H9 (cell line): ENCODE results near the gene EMC9. TPM values are rescaled to one million over a fixed set of nuclear protein-coding genes. Genes with fewer than 3 reads are reported as not detected.

Experiments used
- DNase-seq: peaks from one replicate; pipeline ENCODE4 v3.0.0-alpha.2; 2017
- H2AFZ ChIP-seq: one replicate; pipeline ENCODE4 v1.6.1; 2013; ENCODE audit warnings: mild to moderate bottlenecking, low read length, control low read depth, moderate library complexity
- H2AK5ac ChIP-seq: 2 replicates; pipeline ENCODE4 v1.6.1; 2013; ENCODE audit warnings: low read length, control low read depth, mixed read lengths; ENCODE audit not compliant: insufficient read length
- H2BK120ac ChIP-seq: one replicate; pipeline ENCODE4 v1.6.1; 2013; ENCODE audit warnings: low read depth, mild to moderate bottlenecking, low read length, control low read depth, inconsistent platforms; ENCODE audit not compliant: poor library complexity, severe bottlenecking
- H2BK12ac ChIP-seq: 2 replicates; pipeline ENCODE4 v1.6.1; 2013; ENCODE audit warnings: low read length, control low read depth, mixed read lengths, low read depth; ENCODE audit not compliant: insufficient read length
- H2BK15ac ChIP-seq: 2 replicates; pipeline ENCODE4 v1.6.1; 2013; ENCODE audit warnings: low read depth, low read length, control low read depth
- H2BK20ac ChIP-seq: one replicate; pipeline ENCODE4 v1.6.1; 2013; ENCODE audit warnings: low read depth, mild to moderate bottlenecking, low read length, control low read depth, inconsistent platforms; ENCODE audit not compliant: poor library complexity, severe bottlenecking
- H2BK5ac ChIP-seq: 2 replicates; pipeline ENCODE4 v1.6.1; 2013; ENCODE audit warnings: low read length, control low read depth, mixed read lengths; ENCODE audit not compliant: insufficient read length
- H3K14ac ChIP-seq: 2 replicates; pipeline ENCODE4 v1.6.1; 2013; ENCODE audit warnings: low read length, control low read depth; ENCODE audit not compliant: insufficient read depth
- H3K18ac ChIP-seq: 2 replicates; pipeline ENCODE4 v1.6.1; 2013; ENCODE audit warnings: low read depth, mild to moderate bottlenecking, mixed read lengths, low read length, control low read depth; ENCODE audit not compliant: insufficient read length
- H3K23ac ChIP-seq: 2 replicates; pipeline ENCODE4 v1.6.1; 2013; ENCODE audit warnings: low read length, control low read depth, mixed read lengths, low read depth; ENCODE audit not compliant: insufficient read length
- H3K23me2 ChIP-seq: 2 replicates; pipeline ENCODE4 v1.6.1; 2013; ENCODE audit warnings: low read depth, mild to moderate bottlenecking, mixed read lengths, low read length, control low read depth; ENCODE audit not compliant: insufficient read length, poor library complexity, severe bottlenecking
- H3K27ac ChIP-seq: 2 replicates; pipeline ENCODE4 v1.5.1; 2013; ENCODE audit warnings: low read length, control low read depth, mixed read lengths, low read depth; ENCODE audit not compliant: insufficient read length
- H3K27me3 ChIP-seq: 2 replicates; pipeline ENCODE4 v1.6.1; 2013; ENCODE audit warnings: low read length, control low read depth, inconsistent platforms; ENCODE audit not compliant: insufficient read depth
- H3K4ac ChIP-seq: 2 replicates; pipeline ENCODE4 v1.6.1; 2013; ENCODE audit warnings: low read depth, mild to moderate bottlenecking, control low read depth, inconsistent platforms, low read length, moderate library complexity
- H3K4me1 ChIP-seq: 2 replicates; pipeline ENCODE4 v1.6.1; 2013; ENCODE audit warnings: low read length, control low read depth, inconsistent platforms; ENCODE audit not compliant: insufficient read depth
- H3K4me2 ChIP-seq: 2 replicates; pipeline ENCODE4 v1.6.1; 2013; ENCODE audit warnings: low read length, control low read depth, mixed read lengths; ENCODE audit not compliant: insufficient read length, insufficient read depth
- H3K56ac ChIP-seq: 2 replicates; pipeline ENCODE4 v1.6.1; 2013; ENCODE audit warnings: low read depth, mild to moderate bottlenecking, mixed read lengths, low read length, control low read depth; ENCODE audit not compliant: insufficient read length
- H3K79me1 ChIP-seq: 2 replicates; pipeline ENCODE4 v1.6.1; 2013; ENCODE audit warnings: low read depth, mild to moderate bottlenecking, moderate library complexity, low read length, control low read depth, inconsistent platforms; ENCODE audit not compliant: insufficient read depth, poor library complexity, severe bottlenecking
- H3K79me2 ChIP-seq: 2 replicates; pipeline ENCODE4 v1.6.1; 2013; ENCODE audit warnings: low read length, control low read depth, inconsistent platforms; ENCODE audit not compliant: insufficient read depth
- H3K9ac ChIP-seq: 2 replicates; pipeline ENCODE4 v1.6.1; 2013; ENCODE audit warnings: low read length, control low read depth, mixed read lengths; ENCODE audit not compliant: insufficient read length; ENCODE audit errors: extremely low read depth
- H3K9me3 ChIP-seq: one replicate; pipeline ENCODE4 v1.6.1; 2013; ENCODE audit warnings: low read depth, low read length, inconsistent platforms; ENCODE audit not compliant: control insufficient read depth
- H3T11ph ChIP-seq: one replicate; pipeline ENCODE4 v1.6.1; 2013; ENCODE audit warnings: mild to moderate bottlenecking, low read length, control low read depth, inconsistent platforms
- H4K20me1 ChIP-seq: one replicate; pipeline ENCODE4 v1.6.1; 2013; ENCODE audit not compliant: control insufficient read depth, insufficient read length, insufficient read depth
- H4K5ac ChIP-seq: 2 replicates; pipeline ENCODE4 v1.6.1; 2013; ENCODE audit warnings: low read depth, mild to moderate bottlenecking, mixed read lengths, low read length, control low read depth; ENCODE audit not compliant: insufficient read length
- H4K8ac ChIP-seq: replicated peaks from 2 replicates; pipeline ENCODE4 v1.6.1; 2013; ENCODE audit warnings: low read length, control low read depth, mixed read lengths, low read depth; ENCODE audit not compliant: insufficient read length
- H4K91ac ChIP-seq: 2 replicates; pipeline ENCODE4 v1.6.1; 2013; ENCODE audit warnings: low read depth, mild to moderate bottlenecking, moderate library complexity, mixed read lengths, low read length, control low read depth; ENCODE audit not compliant: insufficient read length
- H3K27ac Mint-ChIP-seq, 3 experiments: 2 replicates in 2 of 3; 3 replicates in 1 of 3; pipeline ENCODE4 v1.8.0; 2020 to 2021; ENCODE audit warnings: mixed read lengths in 3 of 3, mild to moderate bottlenecking in 1 of 3, moderate library complexity in 1 of 3
- H3K27me3 Mint-ChIP-seq: 2 replicates; pipeline ENCODE4 v1.8.0; 2021; ENCODE audit warnings: low read depth, mild to moderate bottlenecking, moderate library complexity, mixed read lengths
- H3K36me3 Mint-ChIP-seq, 3 experiments: 2 replicates in 2 of 3; 3 replicates in 1 of 3; pipeline ENCODE4 v1.8.0; 2020 to 2021; ENCODE audit warnings: low read depth in 3 of 3, mixed read lengths in 3 of 3; ENCODE audit not compliant: insufficient read depth in 1 of 3
- H3K4me1 Mint-ChIP-seq, 2 experiments: 2 replicates each; pipeline ENCODE4 v1.8.0; 2020; ENCODE audit warnings: mixed read lengths in 2 of 2
- H3K4me3 Mint-ChIP-seq, 2 experiments: 2 replicates in 1 of 2; 3 replicates in 1 of 2; pipeline ENCODE4 v1.8.0; 2020 to 2021; ENCODE audit warnings: mild to moderate bottlenecking in 2 of 2, mixed read lengths in 2 of 2, moderate library complexity in 1 of 2
- H3K9me3 Mint-ChIP-seq, 2 experiments: 2 replicates in 1 of 2; 3 replicates in 1 of 2; pipeline ENCODE4 v1.8.0; 2020; ENCODE audit warnings: mild to moderate bottlenecking in 2 of 2, mixed read lengths in 2 of 2, moderate library complexity in 1 of 2
- CTCF ChIP-seq: fragments of 200-600 bp; sonication (generic); conservative IDR thresholded peaks from 3 replicates; pipeline ENCODE4 v1.8.0; 2021; ENCODE audit warnings: antibody characterized with exemption, mild to moderate bottlenecking
- WGBS: extraction: QIAGEN DNeasy Blood & Tissue Kit; methylation state at CpG from one replicate; pipeline ENCODE4 v1.1.7; 2013; ENCODE audit warnings: missing lambda C conversion rate, low lambda C conversion rate, mixed read lengths; ENCODE audit not compliant: insufficient read length; ENCODE audit errors: extremely low coverage; 5-methylcytosine and 5-hydroxymethylcytosine counted together
- total RNA-seq: library from RNA; stranded (reverse); gene quantifications from 2 replicates; pipeline ENCODE4 v1.2.1, GENCODE V29; 2021

EMC9 gene
- total RNA-seq, 1 experiment from 2014 or later: 52.9 TPM

- no peak overlapping the region for H3K4ac ChIP-seq
- H3K79me2 ChIP-seq: no peaks in the 10 kb centered on the region
- no peak overlapping the region for H4K5ac ChIP-seq
- no peaks in the 10 kb centered on the region for H3K27me3 Mint-ChIP-seq
- H3K18ac ChIP-seq: no peak overlapping the region
- no peak overlapping the region for H2BK120ac ChIP-seq
- H3T11ph ChIP-seq: no peak overlapping the region
- H3K14ac ChIP-seq: no peak overlapping the region
- H3K79me1 ChIP-seq: peaks cover 4% of the 10 kb centered on the region
- no peaks in the 10 kb centered on the region for H3K23me2 ChIP-seq
- H3K27ac Mint-ChIP-seq: peak overlapping the region in 2 of 3 experiments; percentile 37 to 63; a peak in 4 of 7 replicates
- H2BK20ac ChIP-seq: no peak overlapping the region
- no peaks in the 10 kb centered on the region for H3K9me3 Mint-ChIP-seq
- no peak overlapping the region for H3K9ac ChIP-seq
- no peak for DNase-seq
- no peak overlapping the region for H3K4me2 ChIP-seq
- no peak overlapping the region for H3K56ac ChIP-seq
- no peaks in the 10 kb centered on the region for H3K27me3 ChIP-seq
- H3K4me1 Mint-ChIP-seq: peaks cover 17 to 20% of the 10 kb centered on the region in 2 experiments
- no peak for TF ChIP-seq CTCF
- no CpG with 5 or more reads among the region's 9 CpGs for WGBS
- H3K4me1 ChIP-seq: no peaks in the 10 kb centered on the region; the same call in 1 of the 2 replicates
- no peak overlapping the region for H3K23ac ChIP-seq
- no peak overlapping the region for H2BK12ac ChIP-seq
- H2BK5ac ChIP-seq: no peak overlapping the region
- H3K9me3 ChIP-seq: no peaks in the 10 kb centered on the region
- H4K20me1 ChIP-seq: no peaks in the 10 kb centered on the region
- H2BK15ac ChIP-seq: no peak overlapping the region
- H4K8ac ChIP-seq: no peak overlapping the region
- H2AFZ ChIP-seq: no peak overlapping the region
- no peak overlapping the region for H3K27ac ChIP-seq
- no peak overlapping the region for H2AK5ac ChIP-seq
- H4K91ac ChIP-seq: no peak overlapping the region
- H3K4me3 Mint-ChIP-seq: peak overlapping the region; percentile 94 to 95; a peak in 3 of 5 replicates
- H3K36me3 Mint-ChIP-seq: peaks cover 23 to 72% (median 60%) of the 10 kb centered on the region in 3 experiments
Observed at GRCh38 chr14:24189460-24189859, 48.1 kb upstream of the EMC9 start.
